Endothelial cell (in vitro differentiated cells): ENCODE measurements around the gene SERPINA1. TPM values are rescaled to one million over a fixed set of nuclear protein-coding genes. Genes with fewer than 3 reads are reported as not detected.

Experiments used
- DNase-seq: peaks from one replicate; pipeline ENCODE4 v3.0.0; 2021; ENCODE audit warnings: low spot score
- H3K27ac Mint-ChIP-seq: one replicate; pipeline ENCODE4 v1.8.0; 2021; ENCODE audit warnings: mixed read lengths, inconsistent platforms; ENCODE audit not compliant: unreplicated experiment
- H3K27me3 Mint-ChIP-seq: one replicate; pipeline ENCODE4 v1.8.0; 2021; ENCODE audit warnings: mild to moderate bottlenecking, moderate library complexity, mixed read lengths, inconsistent platforms; ENCODE audit not compliant: unreplicated experiment
- H3K36me3 Mint-ChIP-seq: one replicate; pipeline ENCODE4 v1.8.0; 2021; ENCODE audit warnings: mild to moderate bottlenecking, low read depth, mixed read lengths, inconsistent platforms; ENCODE audit not compliant: unreplicated experiment
- H3K4me1 Mint-ChIP-seq: one replicate; pipeline ENCODE4 v1.8.0; 2021; ENCODE audit warnings: mild to moderate bottlenecking, mixed read lengths, inconsistent platforms; ENCODE audit not compliant: unreplicated experiment
- H3K4me3 Mint-ChIP-seq: one replicate; pipeline ENCODE4 v1.8.0; 2021; ENCODE audit warnings: mild to moderate bottlenecking, mixed read lengths, inconsistent platforms; ENCODE audit not compliant: unreplicated experiment
- H3K9me3 Mint-ChIP-seq: one replicate; pipeline ENCODE4 v1.8.0; 2021; ENCODE audit warnings: mixed read lengths, inconsistent platforms; ENCODE audit not compliant: unreplicated experiment
- total RNA-seq: library from RNA; stranded (reverse); fragmentation: NEBNext Ultra II Directional; extraction: Animal tissue kit (Norgen Biotek cat#: 25700); gene quantifications from one replicate; pipeline ENCODE4 v1.2.1, GENCODE V29; 2021; ENCODE audit not compliant: unreplicated experiment
- TF ChIP-seq, protein P1 (sequence below): fragments of 200-600 bp; sonication (generic); IDR thresholded peaks from one replicate; pipeline ENCODE4 v1.5.0; 2021; ENCODE audit warnings: antibody characterized with exemption; ENCODE audit not compliant: unreplicated experiment

SERPINA1 gene
- total RNA-seq, 1 donor from 2014 or later = not detected

DNA sequence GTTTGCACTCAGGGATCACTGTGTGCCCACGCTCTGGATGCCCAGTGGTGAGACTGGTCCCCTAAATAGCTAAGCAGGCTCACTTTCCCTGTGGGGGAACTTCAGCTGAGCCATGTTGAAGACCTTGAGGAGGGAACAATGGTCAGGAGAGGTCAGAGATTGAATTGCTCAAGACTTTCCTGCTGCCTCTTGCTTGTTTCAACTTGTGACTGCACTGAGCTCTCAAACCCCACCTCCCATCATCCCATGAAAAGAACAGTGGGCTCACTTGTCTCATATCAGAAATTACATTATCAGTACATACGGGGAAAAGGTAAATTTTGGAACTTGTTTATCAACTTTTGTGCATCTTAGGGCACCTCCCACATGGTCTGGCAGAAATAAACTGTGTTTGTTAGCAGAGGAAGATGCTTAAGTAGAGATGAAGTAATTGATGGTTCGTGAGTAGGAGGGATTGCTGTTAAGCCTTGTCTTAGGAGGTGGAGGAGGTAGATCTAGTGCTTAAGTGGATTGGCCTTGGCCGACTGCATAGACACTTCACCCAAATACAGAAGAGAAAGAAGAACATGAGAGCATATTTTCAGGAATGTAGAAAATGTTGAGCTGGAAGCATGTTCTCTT lies 15.0 kb upstream of the SERPINA1 start:
- no peak overlapping the region for H3K4me3 Mint-ChIP-seq
- H3K27me3 Mint-ChIP-seq = no peaks in the 10 kb centered on the region
- no peak overlapping the region for H3K27ac Mint-ChIP-seq
- no peaks in the 10 kb centered on the region for H3K4me1 Mint-ChIP-seq
- no peaks in the 10 kb centered on the region for H3K9me3 Mint-ChIP-seq
- no peak for DNase-seq
- TF ChIP-seq, protein P1, sequence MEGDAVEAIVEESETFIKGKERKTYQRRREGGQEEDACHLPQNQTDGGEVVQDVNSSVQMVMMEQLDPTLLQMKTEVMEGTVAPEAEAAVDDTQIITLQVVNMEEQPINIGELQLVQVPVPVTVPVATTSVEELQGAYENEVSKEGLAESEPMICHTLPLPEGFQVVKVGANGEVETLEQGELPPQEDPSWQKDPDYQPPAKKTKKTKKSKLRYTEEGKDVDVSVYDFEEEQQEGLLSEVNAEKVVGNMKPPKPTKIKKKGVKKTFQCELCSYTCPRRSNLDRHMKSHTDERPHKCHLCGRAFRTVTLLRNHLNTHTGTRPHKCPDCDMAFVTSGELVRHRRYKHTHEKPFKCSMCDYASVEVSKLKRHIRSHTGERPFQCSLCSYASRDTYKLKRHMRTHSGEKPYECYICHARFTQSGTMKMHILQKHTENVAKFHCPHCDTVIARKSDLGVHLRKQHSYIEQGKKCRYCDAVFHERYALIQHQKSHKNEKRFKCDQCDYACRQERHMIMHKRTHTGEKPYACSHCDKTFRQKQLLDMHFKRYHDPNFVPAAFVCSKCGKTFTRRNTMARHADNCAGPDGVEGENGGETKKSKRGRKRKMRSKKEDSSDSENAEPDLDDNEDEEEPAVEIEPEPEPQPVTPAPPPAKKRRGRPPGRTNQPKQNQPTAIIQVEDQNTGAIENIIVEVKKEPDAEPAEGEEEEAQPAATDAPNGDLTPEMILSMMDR = no peak
- H3K36me3 Mint-ChIP-seq = no peaks in the 10 kb centered on the region

DNA sequence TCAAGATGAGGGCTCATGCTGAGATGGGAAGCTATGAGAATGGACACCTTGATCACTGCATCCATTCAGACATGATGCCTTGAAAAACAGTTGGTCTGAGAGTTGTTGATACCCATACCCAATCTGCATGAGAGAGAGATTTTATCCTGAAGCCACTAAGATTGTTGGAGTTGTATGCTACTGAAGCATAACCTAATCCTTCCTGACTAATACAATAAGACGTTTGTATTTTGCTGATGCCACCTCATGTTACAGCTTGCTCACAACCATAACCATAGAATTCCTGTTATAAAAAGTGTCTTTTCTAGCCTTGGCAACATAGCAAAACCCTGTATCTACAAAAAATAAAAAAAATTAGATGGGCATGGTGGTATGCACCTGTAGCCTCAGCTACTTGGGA lies 12.7 kb upstream of the SERPINA1 start:
- Mint-ChIP-seq H3K4me1 (no peaks in the 10 kb centered on the region), H3K27me3 (no peaks in the 10 kb centered on the region), H3K4me3 (no peak overlapping the region), H3K36me3 (no peaks in the 10 kb centered on the region), H3K27ac (no peak overlapping the region), H3K9me3 (no peaks in the 10 kb centered on the region)
- TF ChIP-seq, protein P1 = no peak
- DNase-seq = no peak

- Mint-ChIP-seq H3K27ac (no peak overlapping the region), H3K27me3 (no peaks in the 10 kb centered on the region), H3K9me3 (no peaks in the 10 kb centered on the region), H3K4me3 (no peak overlapping the region), H3K4me1 (no peaks in the 10 kb centered on the region), H3K36me3 (no peaks in the 10 kb centered on the region)
- TF ChIP-seq, protein P1 = no peak
- DNase-seq = no peak
Measured at GRCh38 chr14:94400422-94400841, 12.0 kb upstream of the SERPINA1 start.

DNA sequence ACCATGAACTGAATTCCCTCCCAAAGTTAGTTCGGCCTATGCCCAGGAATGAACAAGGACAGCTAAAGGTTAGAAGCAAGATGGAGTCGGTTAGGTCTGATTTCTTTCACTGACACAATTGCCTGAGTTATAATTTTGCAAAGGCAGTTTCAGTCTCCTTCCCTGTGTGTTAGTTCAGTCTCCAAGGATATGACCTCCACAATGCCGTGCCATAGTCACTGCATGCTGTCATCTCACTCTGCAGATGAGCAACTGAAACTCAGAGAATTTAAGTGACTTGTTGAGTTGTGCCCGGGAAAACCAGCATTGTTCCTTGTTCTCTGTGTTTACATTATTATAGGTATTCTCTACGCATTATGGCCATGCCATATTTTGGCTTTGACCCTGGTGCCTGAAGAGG lies 10.1 kb upstream of the SERPINA1 start:
- Mint-ChIP-seq H3K9me3 (no peaks in the 10 kb centered on the region), H3K4me3 (no peak overlapping the region), H3K4me1 (no peaks in the 10 kb centered on the region), H3K27ac (no peak overlapping the region), H3K36me3 (no peaks in the 10 kb centered on the region), H3K27me3 (no peaks in the 10 kb centered on the region)
- no peak for DNase-seq
- TF ChIP-seq, protein P1 = no peak

- TF ChIP-seq, protein P1 = no peak
- no peaks in the 10 kb centered on the region for H3K36me3 Mint-ChIP-seq
- no peaks in the 10 kb centered on the region for H3K4me1 Mint-ChIP-seq
- DNase-seq = no peak
- H3K27me3 Mint-ChIP-seq = no peaks in the 10 kb centered on the region
- no peaks in the 10 kb centered on the region for H3K9me3 Mint-ChIP-seq
- H3K4me3 Mint-ChIP-seq = no peak overlapping the region
- no peak overlapping the region for H3K27ac Mint-ChIP-seq
Measured at GRCh38 chr14:94398182-94398479, 9.7 kb upstream of the SERPINA1 start.
